ENCODE results near the gene CGREF1. TPM values are rescaled to one million over a fixed set of nuclear protein-coding genes. Genes with fewer than 3 reads are reported as not detected.

Gene CGREF1
- polyA plus RNA-seq, 1 donor from 2014 or later, result 24.5 TPM

- H4K20me1 ChIP-seq (ENCODE audit: insufficient read depth), result no peaks in the 10 kb centered on the region
- H3K4me2 ChIP-seq (ENCODE audit: low read length), result no peak overlapping the region
- no peaks in the 10 kb centered on the region for H3K9me3 ChIP-seq (ENCODE audit: low read length)
- no peaks in the 10 kb centered on the region for H3K27me3 ChIP-seq (ENCODE audit: insufficient read depth, low read depth, low read length)
- H3F3A ChIP-seq (ENCODE audit: insufficient read depth, low read length, poor library complexity, severe bottlenecking), result no peaks in the 10 kb centered on the region
- no peak overlapping the region for H3K4me3 ChIP-seq (ENCODE audit: low read length)
- no peaks in the 10 kb centered on the region for H3K9me2 ChIP-seq (ENCODE audit: insufficient read depth, low read length)
- TF ChIP-seq TAF1 (IDR thresholded peaks at IDR 0.05; ENCODE audit: low read depth) (no peak), SMC3 (conservative IDR thresholded peaks at IDR 0.05; ENCODE audit: poor library complexity) (no peak)
- H3K27ac ChIP-seq (ENCODE audit: low read length), result no peak overlapping the region
- no peak overlapping the region for H3K9ac ChIP-seq (ENCODE audit: low read length)
- H3K79me2 ChIP-seq (replicated peaks; ENCODE audit: insufficient read depth, low read length), result peaks cover 7% of the 10 kb centered on the region
- no peak overlapping the region for H2AFZ ChIP-seq (ENCODE audit: low read depth, low read length)
- H3K36me3 ChIP-seq (ENCODE audit: insufficient read depth, low read length), result no peaks in the 10 kb centered on the region
Measured at GRCh38 chr2:27053776-27054175, 65.2 kb downstream of the CGREF1 start.

DNA sequence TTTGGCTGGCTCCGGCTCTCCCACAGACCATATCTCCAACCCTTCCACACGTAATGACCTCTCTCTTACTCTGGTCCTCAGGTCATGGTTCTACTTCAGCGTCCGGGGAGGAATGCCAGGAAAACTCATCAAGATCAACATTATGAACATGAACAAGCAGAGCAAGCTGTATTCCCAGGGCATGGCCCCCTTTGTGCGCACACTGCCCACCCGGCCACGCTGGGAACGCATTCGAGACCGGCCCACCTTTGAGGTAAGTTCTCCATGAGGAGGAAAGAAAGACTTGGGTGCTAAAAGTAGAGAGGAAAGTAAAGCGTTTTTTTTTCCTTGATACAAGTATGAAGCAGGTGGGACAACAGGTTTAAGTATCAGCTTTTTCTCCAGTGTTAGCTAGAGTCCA is 65.6 kb downstream of the CGREF1 start:
- TF ChIP-seq EZH2 (IDR thresholded peaks at IDR 0.05; ENCODE audit: borderline replicate concordance, insufficient read depth, low read length, poor library complexity, severe bottlenecking) (no peak), MXI1 (conservative IDR thresholded peaks at IDR 0.05; ENCODE audit: poor library complexity, severe bottlenecking) (no peak), TAF1 (IDR thresholded peaks at IDR 0.05; ENCODE audit: low read depth) (no peak), POLR2AphosphoS5 (IDR thresholded peaks at IDR 0.05) (no peak), REST (IDR thresholded peaks at IDR 0.05; ENCODE audit: borderline replicate concordance) (no peak)
- TF ChIP-seq, protein P1, sequence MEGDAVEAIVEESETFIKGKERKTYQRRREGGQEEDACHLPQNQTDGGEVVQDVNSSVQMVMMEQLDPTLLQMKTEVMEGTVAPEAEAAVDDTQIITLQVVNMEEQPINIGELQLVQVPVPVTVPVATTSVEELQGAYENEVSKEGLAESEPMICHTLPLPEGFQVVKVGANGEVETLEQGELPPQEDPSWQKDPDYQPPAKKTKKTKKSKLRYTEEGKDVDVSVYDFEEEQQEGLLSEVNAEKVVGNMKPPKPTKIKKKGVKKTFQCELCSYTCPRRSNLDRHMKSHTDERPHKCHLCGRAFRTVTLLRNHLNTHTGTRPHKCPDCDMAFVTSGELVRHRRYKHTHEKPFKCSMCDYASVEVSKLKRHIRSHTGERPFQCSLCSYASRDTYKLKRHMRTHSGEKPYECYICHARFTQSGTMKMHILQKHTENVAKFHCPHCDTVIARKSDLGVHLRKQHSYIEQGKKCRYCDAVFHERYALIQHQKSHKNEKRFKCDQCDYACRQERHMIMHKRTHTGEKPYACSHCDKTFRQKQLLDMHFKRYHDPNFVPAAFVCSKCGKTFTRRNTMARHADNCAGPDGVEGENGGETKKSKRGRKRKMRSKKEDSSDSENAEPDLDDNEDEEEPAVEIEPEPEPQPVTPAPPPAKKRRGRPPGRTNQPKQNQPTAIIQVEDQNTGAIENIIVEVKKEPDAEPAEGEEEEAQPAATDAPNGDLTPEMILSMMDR (IDR thresholded peaks at IDR 0.05; ENCODE audit: poor library complexity, severe bottlenecking), result no peak
- no peaks in the 10 kb centered on the region for H3K9me2 ChIP-seq (ENCODE audit: insufficient read depth, low read length)
- peaks cover 3% of the 10 kb centered on the region for H3F3A ChIP-seq (ENCODE audit: insufficient read depth, low read length, poor library complexity, severe bottlenecking)
- no peaks in the 10 kb centered on the region for H3K36me3 ChIP-seq (ENCODE audit: insufficient read depth, low read length)
- no peak overlapping the region for H3K4me3 ChIP-seq (ENCODE audit: low read length)
- H3K27me3 ChIP-seq (ENCODE audit: insufficient read depth, low read depth, low read length), result no peaks in the 10 kb centered on the region
- H3K9me3 ChIP-seq (ENCODE audit: low read length), result no peaks in the 10 kb centered on the region
- peaks cover 7% of the 10 kb centered on the region for H3K79me2 ChIP-seq (replicated peaks; ENCODE audit: insufficient read depth, low read length)
- H4K20me1 ChIP-seq (ENCODE audit: insufficient read depth), result no peaks in the 10 kb centered on the region
- H2AFZ ChIP-seq (ENCODE audit: low read depth, low read length), result no peak overlapping the region
- no peak overlapping the region for H3K4me2 ChIP-seq (ENCODE audit: low read length)
- no peak overlapping the region for H3K27ac ChIP-seq (ENCODE audit: low read length)
- H3K9ac ChIP-seq (ENCODE audit: low read length), result no peak overlapping the region

- Histone ChIP-seq H3K4me2 (ENCODE audit: low read length) (peak overlapping the region; percentile 74), H2AFZ (ENCODE audit: low read depth, low read length) (peak overlapping the region; percentile 63), H3K79me2 (replicated peaks; ENCODE audit: insufficient read depth, low read length) (peaks cover 7% of the 10 kb centered on the region), H3K36me3 (ENCODE audit: insufficient read depth, low read length) (no peaks in the 10 kb centered on the region), H3K9me2 (ENCODE audit: insufficient read depth, low read length) (no peaks in the 10 kb centered on the region), H3K9ac (ENCODE audit: low read length) (peak overlapping the region; percentile 92), H3K4me3 (ENCODE audit: low read length) (peak overlapping the region; percentile 89), H3K27me3 (ENCODE audit: insufficient read depth, low read depth, low read length) (no peaks in the 10 kb centered on the region), H3F3A (ENCODE audit: insufficient read depth, low read length, poor library complexity, severe bottlenecking) (peaks cover 6% of the 10 kb centered on the region), H4K20me1 (ENCODE audit: insufficient read depth) (no peaks in the 10 kb centered on the region), H3K27ac (ENCODE audit: low read length) (peak overlapping the region; percentile 90), H3K9me3 (ENCODE audit: low read length) (no peaks in the 10 kb centered on the region)
- TF ChIP-seq REST (IDR thresholded peaks at IDR 0.05; ENCODE audit: borderline replicate concordance), result no peak
- TF ChIP-seq RAD21 (conservative IDR thresholded peaks at IDR 0.05), result no peak
- TF ChIP-seq EZH2 (IDR thresholded peaks at IDR 0.05; ENCODE audit: borderline replicate concordance, insufficient read depth, low read length, poor library complexity, severe bottlenecking), result no peak
- TF ChIP-seq EP300 (conservative IDR thresholded peaks at IDR 0.05; ENCODE audit: poor library complexity, severe bottlenecking), result no peak
- TF ChIP-seq POLR2AphosphoS5 (IDR thresholded peaks at IDR 0.05), result no peak
- TF ChIP-seq MXI1 (conservative IDR thresholded peaks at IDR 0.05; ENCODE audit: poor library complexity, severe bottlenecking), result no peak
- TF ChIP-seq TAF1 (IDR thresholded peaks at IDR 0.05; ENCODE audit: low read depth), result no peak
- TF ChIP-seq SMC3 (conservative IDR thresholded peaks at IDR 0.05; ENCODE audit: poor library complexity), result no peak
- TF ChIP-seq, protein P1 (IDR thresholded peaks at IDR 0.05; ENCODE audit: poor library complexity, severe bottlenecking), result no peak
Measured at GRCh38 chr2:27051902-27052645, 66.9 kb downstream of the CGREF1 start.
